Measurements from ENCODE around the gene RASGEF1C. TPM values are rescaled to one million over a fixed set of nuclear protein-coding genes. Genes with fewer than 3 reads are reported as not detected.

Gene RASGEF1C
- total RNA-seq, 1 donor from 2014 or later: not detected

GRCh38 chr5:180104168-180104530 lies 104.9 kb downstream of the RASGEF1C start:
- no peaks in the 10 kb centered on the region for H3K27me3 ChIP-seq (ENCODE audit: control insufficient read depth, insufficient read depth, low read length)
- no peak for TF ChIP-seq CTCF (IDR thresholded peaks at IDR 0.05; ENCODE audit: insufficient read depth, low read length, severe bottlenecking)
- H3K4me3 ChIP-seq (ENCODE audit: low read depth, low read length): no peak overlapping the region
- H3K36me3 ChIP-seq (ENCODE audit: control insufficient read depth, insufficient read depth, low read length): no peaks in the 10 kb centered on the region
- FAIRE-seq (no peak), DNase-seq (ENCODE audit: low read depth) (no peak)

DNA sequence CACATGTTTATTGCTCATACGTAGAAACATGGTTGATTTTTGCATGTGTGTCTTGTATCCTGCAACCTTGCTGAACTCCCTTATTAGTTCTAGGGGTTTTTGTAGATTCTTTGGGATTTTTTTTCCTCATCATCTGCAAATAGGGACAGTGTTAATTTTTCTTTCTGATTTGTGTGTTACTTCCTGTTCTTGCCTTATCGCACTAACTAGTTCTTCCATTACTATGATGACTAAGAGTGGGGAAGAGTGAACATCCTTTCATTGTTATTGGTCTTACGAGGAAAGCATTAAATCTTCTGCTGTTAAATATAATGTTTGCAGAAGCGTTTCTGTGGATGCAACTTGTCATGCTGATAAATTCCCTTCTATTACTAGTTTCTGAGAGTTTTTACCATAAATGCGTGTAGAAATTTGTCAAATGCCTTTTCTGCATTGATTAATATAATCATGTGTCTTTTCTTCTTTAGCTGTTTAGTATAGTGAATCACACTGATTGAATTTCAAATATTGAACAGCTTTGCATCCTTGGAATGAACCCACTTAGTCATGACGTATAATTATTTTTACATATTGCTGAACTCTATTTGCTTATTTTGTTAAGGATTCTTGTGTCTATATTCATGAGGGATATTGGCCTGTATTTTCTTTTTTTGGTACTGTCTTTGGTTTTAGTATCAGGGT lies 105.4 kb downstream of the RASGEF1C start:
- FAIRE-seq (no peak), DNase-seq (ENCODE audit: low read depth) (no peak)
- Histone ChIP-seq H3K36me3 (ENCODE audit: control insufficient read depth, insufficient read depth, low read length) (no peaks in the 10 kb centered on the region), H3K27me3 (ENCODE audit: control insufficient read depth, insufficient read depth, low read length) (no peaks in the 10 kb centered on the region), H3K4me3 (ENCODE audit: low read depth, low read length) (no peak overlapping the region)
- TF ChIP-seq CTCF (IDR thresholded peaks at IDR 0.05; ENCODE audit: insufficient read depth, low read length, severe bottlenecking): no peak

- no peak for TF ChIP-seq CTCF (IDR thresholded peaks at IDR 0.05; ENCODE audit: insufficient read depth, low read length, severe bottlenecking)
- no peak for FAIRE-seq
- no peaks in the 10 kb centered on the region for H3K27me3 ChIP-seq (ENCODE audit: control insufficient read depth, insufficient read depth, low read length)
- no peak overlapping the region for H3K4me3 ChIP-seq (ENCODE audit: low read depth, low read length)
- no peaks in the 10 kb centered on the region for H3K36me3 ChIP-seq (ENCODE audit: control insufficient read depth, insufficient read depth, low read length)
- no peak for DNase-seq (ENCODE audit: low read depth)
These were observed 106.4 kb downstream of the RASGEF1C start for GRCh38 chr5:180102636-180103035.

GRCh38 chr5:180101451-180102105 lies 107.4 kb downstream of the RASGEF1C start:
- no peak for DNase-seq (ENCODE audit: low read depth)
- FAIRE-seq: no peak
- Histone ChIP-seq H3K36me3 (ENCODE audit: control insufficient read depth, insufficient read depth, low read length) (no peaks in the 10 kb centered on the region), H3K4me3 (ENCODE audit: low read depth, low read length) (no peak overlapping the region), H3K27me3 (ENCODE audit: control insufficient read depth, insufficient read depth, low read length) (no peaks in the 10 kb centered on the region)
- no peak for TF ChIP-seq CTCF (IDR thresholded peaks at IDR 0.05; ENCODE audit: insufficient read depth, low read length, severe bottlenecking)

- DNase-seq (ENCODE audit: low read depth) (no peak), FAIRE-seq (no peak)
- Histone ChIP-seq H3K27me3 (ENCODE audit: control insufficient read depth, insufficient read depth, low read length) (no peaks in the 10 kb centered on the region), H3K36me3 (ENCODE audit: control insufficient read depth, insufficient read depth, low read length) (no peaks in the 10 kb centered on the region), H3K4me3 (ENCODE audit: low read depth, low read length) (no peak overlapping the region)
- no peak for TF ChIP-seq CTCF (IDR thresholded peaks at IDR 0.05; ENCODE audit: insufficient read depth, low read length, severe bottlenecking)
These were observed 108.2 kb downstream of the RASGEF1C start for GRCh38 chr5:180100621-180101450.

Measured in bronchial epithelial cell (primary cell).